HFF-Myc (cell line): ENCODE results near the gene ADAMTS1.

Experiments used
- DNase-seq: peaks from one replicate; pipeline ENCODE4 v3.0.0-alpha.2; 2011; ENCODE audit warnings: low read depth; ENCODE audit errors: extremely low read depth
- H3K4me3 ChIP-seq: replicated peaks from 2 replicates; pipeline ENCODE4 v1.5.1; 2011; ENCODE audit warnings: low read depth, mild to moderate bottlenecking, control low read depth, low read length
- CTCF ChIP-seq: IDR thresholded peaks from 2 replicates; pipeline ENCODE4 v1.5.1; 2012; ENCODE audit warnings: mild to moderate bottlenecking, low read depth, low read length, control low read depth; ENCODE audit errors: missing control alignments

Gene ADAMTS1

GRCh38 chr21:26845066-26845758 is at the start of gene ADAMTS1:
ADAMTS1 (minus strand) TSS chr21:26845409; CDS start chr21:26844954, 455 bp downstream.
- no peak for TF ChIP-seq CTCF
- peak within 1 kb of the TSS; percentile 67 for H3K4me3 ChIP-seq
- no peak for DNase-seq

- no peak for TF ChIP-seq CTCF
- H3K4me3 ChIP-seq, result no peak overlapping the region
- no peak for DNase-seq
These were observed 46.9 kb upstream of the ADAMTS1 start for GRCh38 chr21:26892151-26892550.

- TF ChIP-seq CTCF, result no peak
- no peak for DNase-seq
These were observed 43.7 kb upstream of the ADAMTS1 start for GRCh38 chr21:26888931-26889330.

GRCh38 chr21:26888256-26888655 is 43.0 kb upstream of the ADAMTS1 start:
- TF ChIP-seq CTCF, result no peak
- no peak overlapping the region for H3K4me3 ChIP-seq
- DNase-seq, result no peak

More at GRCh38 chr21:26888931-26889330, 43.7 kb upstream of the ADAMTS1 start:
- no peak overlapping the region for H3K4me3 ChIP-seq

GRCh38 chr21:26887251-26887650 is 42.0 kb upstream of the ADAMTS1 start:
- DNase-seq, result no peak
- TF ChIP-seq CTCF, result no peak
- no peak overlapping the region for H3K4me3 ChIP-seq

- TF ChIP-seq CTCF, result no peak
- DNase-seq, result no peak
- H3K4me3 ChIP-seq, result no peak overlapping the region
These were observed 39.2 kb upstream of the ADAMTS1 start for GRCh38 chr21:26884436-26884835.

GRCh38 chr21:26883768-26884167 is 38.6 kb upstream of the ADAMTS1 start:
- H3K4me3 ChIP-seq, result no peak overlapping the region
- TF ChIP-seq CTCF, result no peak
- DNase-seq, result no peak
